ENCODE results near the gene DAP.

DAP gene

DNA sequence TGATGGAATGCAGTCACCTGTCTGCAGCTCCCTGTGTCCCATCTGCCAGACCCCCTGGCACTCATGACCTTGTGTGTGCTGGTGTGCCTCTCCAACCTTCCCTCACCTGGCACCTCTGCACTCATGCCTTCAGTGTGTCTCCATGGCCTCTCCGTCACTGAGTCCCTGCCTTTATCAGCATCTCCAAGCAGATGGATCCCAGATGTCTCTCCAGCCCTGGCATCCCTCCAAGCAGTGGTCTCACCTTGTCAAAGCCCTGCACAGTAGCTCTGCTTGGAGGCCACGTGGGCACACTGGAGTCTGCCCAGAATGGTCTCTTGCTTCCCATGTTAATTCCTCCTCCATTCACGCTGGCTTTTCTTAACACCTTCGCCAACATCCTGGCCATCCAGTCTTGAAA is 84.8 kb downstream of the DAP start:
- H3K4me3 ChIP-seq (ENCODE audit: low read depth, low read length): no peak overlapping the region
- TF ChIP-seq, protein P1, sequence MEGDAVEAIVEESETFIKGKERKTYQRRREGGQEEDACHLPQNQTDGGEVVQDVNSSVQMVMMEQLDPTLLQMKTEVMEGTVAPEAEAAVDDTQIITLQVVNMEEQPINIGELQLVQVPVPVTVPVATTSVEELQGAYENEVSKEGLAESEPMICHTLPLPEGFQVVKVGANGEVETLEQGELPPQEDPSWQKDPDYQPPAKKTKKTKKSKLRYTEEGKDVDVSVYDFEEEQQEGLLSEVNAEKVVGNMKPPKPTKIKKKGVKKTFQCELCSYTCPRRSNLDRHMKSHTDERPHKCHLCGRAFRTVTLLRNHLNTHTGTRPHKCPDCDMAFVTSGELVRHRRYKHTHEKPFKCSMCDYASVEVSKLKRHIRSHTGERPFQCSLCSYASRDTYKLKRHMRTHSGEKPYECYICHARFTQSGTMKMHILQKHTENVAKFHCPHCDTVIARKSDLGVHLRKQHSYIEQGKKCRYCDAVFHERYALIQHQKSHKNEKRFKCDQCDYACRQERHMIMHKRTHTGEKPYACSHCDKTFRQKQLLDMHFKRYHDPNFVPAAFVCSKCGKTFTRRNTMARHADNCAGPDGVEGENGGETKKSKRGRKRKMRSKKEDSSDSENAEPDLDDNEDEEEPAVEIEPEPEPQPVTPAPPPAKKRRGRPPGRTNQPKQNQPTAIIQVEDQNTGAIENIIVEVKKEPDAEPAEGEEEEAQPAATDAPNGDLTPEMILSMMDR (IDR thresholded peaks at IDR 0.05; ENCODE audit: borderline replicate concordance, insufficient read depth, low read depth, low read length): no peak

DNA sequence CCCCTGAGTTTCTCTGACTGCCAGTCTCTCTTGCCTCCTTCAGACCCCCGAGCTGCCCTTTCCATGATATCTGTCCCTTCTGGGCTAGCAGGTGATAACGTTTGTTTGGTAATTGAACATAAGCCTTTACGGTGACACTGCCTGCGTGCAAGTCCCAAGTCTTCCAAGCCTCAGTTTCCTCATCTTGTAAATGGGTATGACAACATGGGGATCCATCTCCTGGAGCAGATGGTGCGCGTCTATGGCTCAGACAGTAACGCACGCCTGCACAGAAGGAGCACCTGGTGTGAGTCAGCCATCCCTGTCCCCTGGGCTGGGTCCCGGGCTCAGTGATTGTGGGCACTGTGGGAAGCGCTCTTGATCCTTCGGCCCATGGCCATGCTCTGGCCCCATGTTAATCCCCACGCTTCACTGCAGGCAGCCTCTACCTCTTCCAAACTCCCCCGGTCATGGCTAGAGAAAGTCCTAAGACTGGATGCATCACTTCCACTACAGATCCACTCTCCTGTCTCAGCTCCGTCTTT is 85.8 kb downstream of the DAP start:
- TF ChIP-seq, protein P1 (IDR thresholded peaks at IDR 0.05; ENCODE audit: borderline replicate concordance, insufficient read depth, low read depth, low read length): no peak
- H3K4me3 ChIP-seq (ENCODE audit: low read depth, low read length): no peak overlapping the region

DNA sequence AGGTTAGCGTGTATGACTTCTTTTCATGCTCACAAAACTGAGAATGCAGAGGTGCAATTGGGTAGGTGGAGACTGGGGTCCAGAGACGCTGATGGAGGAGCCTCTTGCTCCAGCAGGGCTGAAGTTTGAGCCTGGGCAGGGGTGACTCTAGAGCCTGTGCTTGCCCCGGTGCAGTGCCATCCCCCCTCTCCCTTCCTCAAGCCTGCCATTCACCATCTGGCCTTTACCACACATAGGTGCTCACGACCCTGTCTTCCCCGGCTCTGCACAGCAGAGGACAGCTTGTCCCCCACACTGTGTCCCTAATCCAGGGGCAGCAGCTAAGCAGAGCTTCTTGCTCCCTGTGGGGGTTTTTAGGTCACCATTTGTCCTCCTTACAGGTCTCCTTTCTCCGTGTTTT is 86.5 kb downstream of the DAP start:
- TF ChIP-seq, protein P1 (IDR thresholded peaks at IDR 0.05; ENCODE audit: borderline replicate concordance, insufficient read depth, low read depth, low read length): no peak
- no peak overlapping the region for H3K4me3 ChIP-seq (ENCODE audit: low read depth, low read length)

DNA sequence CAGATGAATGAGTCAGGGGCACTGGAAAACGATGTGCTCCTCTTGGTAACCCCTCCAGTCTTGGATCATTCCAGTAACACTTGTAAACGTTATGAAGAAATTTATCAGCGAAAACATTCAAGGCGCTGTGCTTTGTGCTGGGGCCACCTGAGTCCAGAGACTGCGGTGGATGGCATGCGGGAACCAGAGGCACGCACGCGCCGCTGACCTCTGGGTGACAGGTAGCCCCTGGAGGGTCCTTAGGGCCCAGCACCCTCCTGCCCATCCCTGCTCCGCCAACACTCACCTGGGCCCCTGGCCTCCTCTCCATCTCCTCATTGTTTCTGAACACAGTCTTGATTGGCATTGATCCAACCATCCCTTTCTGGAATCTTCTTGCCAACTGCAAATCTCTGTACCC is 86.9 kb downstream of the DAP start:
- H3K4me3 ChIP-seq (ENCODE audit: low read depth, low read length): no peak overlapping the region
- TF ChIP-seq, protein P1 (IDR thresholded peaks at IDR 0.05; ENCODE audit: borderline replicate concordance, insufficient read depth, low read depth, low read length): no peak

DNA sequence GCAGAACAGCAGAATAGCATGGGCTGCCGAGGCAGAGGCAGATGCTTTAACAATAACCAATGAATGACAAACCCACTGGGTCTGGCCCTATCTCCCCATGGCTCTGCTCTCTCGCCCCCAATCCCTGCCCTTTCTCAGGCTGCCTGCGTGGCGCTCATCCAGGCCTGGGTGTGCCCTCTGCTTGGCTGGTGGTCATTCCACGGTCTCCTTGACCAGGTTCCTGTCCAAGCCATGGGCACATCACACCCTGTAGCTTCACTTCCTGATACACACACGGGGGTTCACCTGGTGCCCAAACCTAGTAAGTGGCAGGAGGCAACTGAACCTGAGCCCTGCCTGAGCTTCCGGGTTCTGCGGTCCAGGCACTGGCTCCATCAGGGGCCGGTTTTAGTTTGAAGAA is 87.6 kb downstream of the DAP start:
- H3K4me3 ChIP-seq (ENCODE audit: low read depth, low read length): no peak overlapping the region
- TF ChIP-seq, protein P1 (IDR thresholded peaks at IDR 0.05; ENCODE audit: borderline replicate concordance, insufficient read depth, low read depth, low read length): no peak

DNA sequence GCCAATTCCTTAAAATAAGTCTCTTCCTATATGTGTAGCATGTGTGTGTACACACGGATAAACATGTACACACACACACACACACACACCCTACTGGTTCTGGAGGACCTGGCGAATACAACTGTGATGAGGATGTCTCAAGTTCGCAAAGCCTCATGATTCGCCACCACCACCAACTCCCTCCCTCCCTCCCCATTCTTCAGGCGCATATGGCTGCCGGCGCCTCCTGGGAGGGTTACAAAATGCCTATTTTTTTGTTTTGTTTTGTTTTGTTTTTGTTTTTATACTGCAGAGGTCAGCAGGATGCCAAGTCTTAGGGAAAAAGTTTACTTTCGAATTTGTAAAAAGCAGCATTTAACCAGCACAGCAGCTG is 88.0 kb downstream of the DAP start:
- no peak overlapping the region for H3K4me3 ChIP-seq (ENCODE audit: low read depth, low read length)
- TF ChIP-seq, protein P1 (IDR thresholded peaks at IDR 0.05; ENCODE audit: borderline replicate concordance, insufficient read depth, low read depth, low read length): no peak

DNA sequence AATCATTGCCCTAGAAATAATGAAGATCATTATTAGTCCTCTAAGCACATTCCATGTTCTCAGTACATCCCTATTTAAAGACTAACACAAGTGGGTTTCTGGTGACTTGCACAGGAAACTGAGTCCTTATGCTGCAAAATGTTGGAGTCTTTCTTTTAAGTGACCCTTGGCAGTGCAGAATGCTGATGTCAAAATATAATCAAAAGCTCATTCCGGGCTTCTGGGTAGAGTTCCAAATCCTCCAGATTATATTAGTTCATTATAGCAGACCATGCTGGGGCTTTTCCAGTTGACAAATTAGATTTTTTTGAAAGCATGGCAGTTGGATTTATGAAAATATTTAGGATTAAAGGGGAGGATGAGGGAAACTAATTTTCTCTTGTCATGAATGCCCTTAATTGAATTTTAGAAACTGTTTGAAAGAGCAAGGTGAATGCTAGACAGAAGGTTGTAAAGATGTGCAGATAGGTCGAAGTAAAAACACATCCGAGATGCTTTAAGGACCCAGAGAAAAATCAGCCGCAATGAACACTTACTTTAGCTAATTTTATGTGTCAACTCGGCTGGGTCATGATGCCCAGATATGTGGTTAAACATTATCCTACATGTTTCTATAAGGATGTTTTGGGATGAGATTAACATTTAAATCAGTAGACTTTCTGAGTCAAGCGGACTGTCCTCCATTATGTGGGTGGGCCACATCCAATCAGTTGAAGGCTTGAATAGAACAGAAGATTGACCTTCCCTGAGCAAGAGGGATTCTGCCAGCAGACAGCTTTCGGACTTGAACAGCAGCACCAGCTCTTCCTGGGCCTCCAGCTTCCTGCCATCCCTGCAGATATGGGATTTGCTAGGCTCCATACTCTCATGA is 88.7 kb downstream of the DAP start:
- no peak overlapping the region for H3K4me3 ChIP-seq (ENCODE audit: low read depth, low read length)

More for the DNA sequence above, 88.7 kb downstream of the DAP start:
- TF ChIP-seq, protein P1 (IDR thresholded peaks at IDR 0.05; ENCODE audit: borderline replicate concordance, insufficient read depth, low read depth, low read length): no peak

All from GM12875 (cell line).